KBM-7 (cell line): ENCODE results near the gene NALCN.
"Not testable (repeated sequence)": the region's sequence is repeated elsewhere in the genome, so short reads cannot be mapped to it uniquely, and the experiment has no call there.

Experiments
- DNase-seq: peaks from one replicate; pipeline ENCODE4 v3.0.0-alpha.2; 2015
- in situ Hi-C: fragments of 300-500 bp; cut with MboI; formaldehyde crosslinking; loops from 2 replicates; pipeline ENCODE4 v1.14.3; 2020; ENCODE audit warnings: low sequenced_read_pairs, low pct_unique_long_range_greater_than_20kb, mixed read lengths

The NALCN gene

DNA sequence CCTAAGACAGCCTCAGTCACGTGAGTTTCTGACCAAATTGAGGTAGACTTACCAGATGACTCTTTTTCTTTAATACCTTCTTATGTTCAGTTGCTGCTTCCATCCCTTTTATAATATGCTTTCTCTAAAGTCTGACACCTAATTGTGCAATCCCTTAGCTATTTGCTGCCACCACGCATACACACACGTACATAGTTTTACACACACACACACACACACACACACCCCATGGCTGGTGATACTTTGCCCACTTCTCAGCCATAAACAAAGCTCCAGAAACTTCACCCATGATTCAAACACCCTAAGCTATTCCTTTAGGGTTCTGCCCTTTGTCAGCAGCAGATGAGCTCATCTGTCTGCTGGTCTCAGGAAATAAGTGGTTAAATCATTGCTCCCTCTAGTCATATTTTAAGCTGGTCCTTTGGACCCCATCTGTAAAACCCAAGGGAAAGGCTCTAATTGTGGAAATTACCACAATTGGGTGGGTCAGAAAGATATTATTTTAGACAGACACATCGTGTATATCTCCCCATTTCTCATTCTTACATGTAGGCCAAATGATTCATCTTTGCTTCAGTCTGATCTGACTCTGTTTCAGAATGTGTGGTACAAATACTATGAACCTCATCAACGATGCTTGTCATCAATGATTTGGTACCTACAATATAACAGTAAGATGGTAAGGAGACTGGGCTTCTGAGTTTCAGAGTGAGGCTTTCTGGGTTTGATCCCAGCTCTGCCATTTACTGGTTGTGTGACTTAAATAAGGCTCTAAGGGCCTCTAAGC is 69.2 kb downstream of the NALCN start:
- in situ Hi-C loops: no loop called here
- no peak for DNase-seq

DNA sequence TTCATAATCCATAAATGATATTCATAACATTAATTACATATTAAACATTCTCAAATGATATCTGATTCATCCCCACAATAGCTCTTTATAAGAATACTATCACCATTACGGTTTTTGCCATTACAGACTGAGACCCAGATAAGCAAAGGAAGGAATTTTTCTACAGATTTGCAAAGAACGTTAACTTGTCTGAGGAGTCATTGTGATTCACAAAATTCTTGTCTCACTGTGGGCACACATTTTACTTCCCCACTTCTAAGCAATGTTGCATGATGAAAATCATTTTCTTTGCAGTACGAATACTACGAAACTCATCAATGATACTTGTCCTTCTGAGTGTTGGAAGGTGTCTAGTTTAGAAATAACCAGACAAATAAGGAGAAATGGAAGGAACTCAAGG is 70.1 kb downstream of the NALCN start:
- no peak for DNase-seq
- in situ Hi-C loops: no loop called here

DNA sequence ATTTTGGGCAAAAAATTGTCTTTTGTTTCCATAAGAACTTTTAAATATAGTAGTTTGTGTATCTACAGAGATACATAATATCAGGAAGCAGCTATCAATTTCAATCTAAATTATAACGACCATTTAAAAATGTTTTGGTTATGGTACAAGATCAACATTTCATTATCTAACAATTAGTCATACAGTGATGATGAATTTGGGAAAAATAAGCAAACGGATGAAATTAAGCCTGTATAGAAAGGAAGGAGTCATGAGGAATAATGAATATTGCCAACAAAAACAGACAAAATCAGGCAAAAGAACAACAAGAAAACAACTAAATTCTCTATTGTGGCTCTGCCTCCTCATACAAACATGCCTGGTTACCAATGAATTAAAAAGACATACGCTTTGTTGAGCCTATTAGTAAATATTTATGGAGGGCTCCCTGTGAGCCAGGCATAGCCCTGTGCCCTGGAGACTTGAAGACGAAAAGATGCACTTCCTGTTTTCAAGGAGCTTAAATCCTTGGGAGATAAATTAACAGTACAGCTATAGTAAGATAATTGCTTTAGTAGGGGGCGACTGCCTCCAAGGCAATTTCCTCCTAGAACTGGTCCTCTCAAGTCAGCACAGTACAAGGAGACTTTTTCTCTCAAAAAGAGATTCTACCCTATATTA is 73.0 kb downstream of the NALCN start:
- in situ Hi-C loops: no loop called here

DNA sequence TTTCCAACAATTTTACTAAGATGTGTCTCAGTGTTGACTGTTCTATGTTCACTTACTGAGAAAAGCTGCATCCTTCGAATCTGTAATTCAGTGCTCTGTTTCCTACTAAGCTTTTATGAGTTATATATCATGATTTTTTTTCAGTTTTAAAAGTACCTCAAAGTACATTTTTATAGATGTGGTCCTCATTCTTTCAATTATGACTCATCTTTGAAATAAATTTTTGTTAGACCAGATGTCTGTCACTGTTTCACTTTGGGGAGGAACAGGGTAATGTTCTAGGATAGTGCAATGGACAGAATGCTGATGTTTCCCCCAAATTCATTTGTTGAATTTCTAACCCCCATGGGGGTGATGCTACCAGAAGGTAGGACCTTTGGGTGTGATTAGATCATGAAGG is 74.8 kb downstream of the NALCN start:
- DNase-seq: no peak
- in situ Hi-C loops: no loop called here

More for the DNA sequence above, 73.0 kb downstream of the NALCN start:
- DNase-seq: no peak

DNA sequence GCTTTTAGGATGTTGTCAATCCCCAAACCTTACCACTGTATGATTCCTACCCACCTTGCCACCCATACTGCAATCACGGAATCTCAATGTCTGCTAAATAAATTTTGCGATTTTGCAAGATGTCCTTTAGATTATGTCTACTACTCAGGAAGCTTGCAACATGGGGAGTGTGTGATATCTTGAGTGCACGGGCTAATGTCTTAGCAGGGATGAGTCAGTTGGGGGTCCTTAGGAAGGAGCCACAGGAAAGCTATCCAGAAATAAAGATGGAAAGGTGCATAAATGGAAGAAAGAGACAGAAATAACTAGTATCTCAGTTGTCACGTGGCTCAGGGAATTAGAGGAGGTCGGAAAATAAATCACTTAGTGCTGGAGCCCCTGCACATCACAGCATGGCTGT is 77.1 kb downstream of the NALCN start:
- DNase-seq: no peak
- in situ Hi-C loops: no loop called here

DNA sequence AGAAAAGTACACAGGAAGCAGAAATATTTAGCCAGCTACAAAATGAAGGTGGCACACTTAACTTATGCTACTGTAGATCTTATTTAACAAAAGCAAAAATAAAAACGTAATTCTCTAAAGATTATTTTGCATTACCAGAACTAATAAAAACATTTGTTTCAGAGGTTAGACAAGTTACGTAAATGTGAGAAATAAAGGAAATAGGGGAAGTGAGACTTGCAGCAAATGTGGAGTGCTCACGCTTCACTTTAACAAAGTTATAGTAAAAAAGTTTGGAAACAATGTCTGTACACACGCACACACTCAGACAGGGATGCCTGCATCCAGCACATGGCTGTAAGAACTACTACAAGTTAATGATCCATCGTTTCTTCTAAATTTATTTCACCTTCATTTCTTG is 83.7 kb downstream of the NALCN start:
- no peak for DNase-seq
- in situ Hi-C loops: no loop called here

DNA sequence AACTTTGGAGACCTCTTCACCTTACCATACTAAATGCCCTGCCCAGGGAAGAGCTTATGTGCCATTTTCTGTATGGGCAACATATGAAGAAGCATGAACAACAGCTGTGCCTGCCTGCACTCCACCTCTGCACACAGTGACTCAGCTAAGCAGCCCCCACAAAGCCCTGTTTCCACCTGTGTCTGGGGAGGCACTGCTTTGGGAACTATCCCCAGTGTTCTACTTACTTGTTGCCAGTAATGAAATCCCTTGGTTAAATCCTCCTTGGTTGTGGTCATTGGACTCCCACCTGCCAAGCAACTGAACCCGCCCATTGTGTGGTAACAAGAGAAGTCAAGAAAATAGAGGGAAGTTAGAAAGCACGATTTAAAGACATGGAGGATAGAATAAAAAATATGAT is 84.6 kb downstream of the NALCN start:
- no peak for DNase-seq
- in situ Hi-C loops: no loop called here

DNA sequence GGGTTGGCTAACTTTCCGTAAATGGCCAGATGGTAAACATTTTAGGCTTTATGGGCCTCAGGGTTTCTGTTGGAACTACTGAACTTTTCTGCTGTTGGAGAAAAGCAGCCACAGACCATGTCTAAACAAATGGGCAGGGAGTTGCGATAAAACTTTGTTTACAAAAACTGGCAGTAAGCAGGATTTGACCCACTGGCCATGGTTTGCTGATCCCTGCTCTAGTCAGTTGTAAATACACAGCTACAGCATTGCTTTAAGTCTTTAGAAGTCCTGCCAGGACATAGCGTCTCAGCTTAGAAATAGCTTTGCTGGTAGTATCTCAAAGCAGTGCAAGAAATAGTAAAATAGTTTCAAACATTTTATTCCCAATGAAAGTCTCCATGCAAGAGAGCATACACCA is 88.4 kb downstream of the NALCN start:
- in situ Hi-C loops: no loop called here
- DNase-seq: no peak

DNA sequence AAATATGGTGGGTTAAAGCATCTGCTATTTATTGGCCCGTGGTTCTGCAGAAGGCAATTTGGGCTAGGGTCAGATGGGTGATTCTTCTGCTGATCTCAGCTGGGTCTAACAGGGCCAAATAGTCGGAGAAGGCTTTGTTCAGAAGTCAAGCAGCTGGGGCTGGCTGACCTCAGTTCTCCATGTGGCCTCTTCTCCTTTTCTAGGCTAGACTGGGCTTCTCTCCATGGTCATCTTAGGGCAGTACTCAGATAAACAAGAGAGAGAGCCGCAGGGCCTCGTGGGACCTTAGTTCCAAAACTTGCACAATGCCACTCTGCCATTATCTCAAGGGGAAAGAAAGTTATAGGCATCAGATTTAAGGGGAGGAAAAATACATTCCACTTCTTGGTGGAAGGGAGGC is 89.6 kb downstream of the NALCN start:
- no peak for DNase-seq
- in situ Hi-C loops: no loop called here

DNA sequence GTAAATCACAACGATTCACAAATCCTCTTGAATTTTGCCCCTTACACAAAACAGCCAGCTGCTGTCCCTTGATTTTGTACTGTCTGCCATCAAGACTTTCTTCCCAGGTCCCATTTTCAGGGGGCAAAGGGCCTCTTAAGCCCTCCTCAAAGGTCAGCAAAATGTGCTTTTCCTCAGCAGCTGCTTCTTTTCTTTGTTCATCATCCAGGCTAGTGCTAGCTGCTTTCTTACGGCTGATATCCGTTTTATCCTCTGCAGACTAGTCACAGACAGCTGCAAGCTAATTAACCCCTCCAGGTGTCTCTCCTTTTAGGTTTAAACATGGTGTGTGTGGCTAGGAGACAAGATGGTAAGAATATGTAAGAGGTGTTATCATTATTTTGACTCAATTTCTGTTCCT is 90.9 kb downstream of the NALCN start:
- no peak for DNase-seq
- in situ Hi-C loops: no loop called here

DNA sequence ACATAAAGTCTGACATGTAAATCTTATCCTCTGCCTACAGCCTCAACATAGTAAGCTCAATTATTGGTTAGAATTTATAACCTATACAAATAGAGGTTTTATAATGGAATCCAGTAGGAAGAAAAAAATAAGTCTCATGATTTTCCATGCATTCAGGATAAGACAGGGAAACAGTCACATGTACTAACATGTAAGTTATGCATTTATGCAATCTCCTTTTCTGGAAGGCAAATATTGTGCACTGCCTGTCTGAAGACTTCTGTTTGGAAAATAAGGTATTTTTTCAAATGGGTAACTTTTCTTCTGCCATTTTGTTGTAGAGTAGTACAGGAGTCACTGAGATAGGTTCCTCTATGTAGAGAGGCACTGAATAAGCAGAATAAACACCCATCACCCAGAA is 92.7 kb downstream of the NALCN start:
- in situ Hi-C loops: no loop called here
- no peak for DNase-seq

DNA sequence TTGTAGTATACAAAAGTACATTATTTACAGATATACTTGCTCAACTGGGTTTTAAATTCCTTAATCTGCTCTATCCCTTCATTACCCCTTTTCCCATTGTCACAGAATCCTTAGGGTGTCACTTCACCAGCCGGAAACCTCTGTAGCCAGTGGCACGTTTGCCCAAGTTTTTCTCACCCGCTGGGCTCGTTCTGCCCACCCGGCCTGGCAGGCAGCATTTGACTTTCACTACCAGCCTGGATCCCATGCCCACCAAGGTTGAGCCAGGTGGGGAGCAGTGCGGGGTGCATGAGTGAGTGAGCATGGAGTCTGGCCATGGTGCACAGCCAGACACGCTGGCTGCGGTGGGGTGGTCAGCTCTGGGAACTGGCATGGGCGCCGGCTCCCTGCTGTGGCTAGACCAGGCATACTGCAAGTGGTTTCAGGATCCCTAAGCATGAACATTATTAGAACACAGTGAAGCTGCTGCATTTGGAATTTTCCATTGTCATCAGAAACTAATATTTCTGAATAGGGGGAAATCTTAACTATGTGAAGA is 98.3 kb downstream of the NALCN start:
- no peak for DNase-seq
- in situ Hi-C loops: no loop called here

DNA sequence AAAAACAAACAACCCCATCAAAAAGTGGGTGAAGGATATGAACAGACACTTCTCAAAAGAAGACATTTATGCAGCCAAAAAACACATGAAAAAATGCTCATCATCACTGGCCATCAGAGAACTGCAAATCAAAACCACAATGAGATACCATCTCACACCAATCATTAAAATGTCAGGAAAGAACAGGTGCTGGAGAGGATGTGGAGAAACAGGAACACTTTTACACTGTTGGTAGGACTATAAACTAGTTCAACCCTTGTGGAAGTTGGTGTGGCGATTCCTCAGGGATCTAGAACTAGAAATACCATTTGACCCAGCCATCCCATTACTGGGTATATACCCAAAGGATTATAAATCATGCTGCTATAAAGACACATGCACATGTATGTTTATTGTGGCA is 102.8 kb downstream of the NALCN start:
- in situ Hi-C loops, DNase-seq: not testable (repeated sequence)

DNA sequence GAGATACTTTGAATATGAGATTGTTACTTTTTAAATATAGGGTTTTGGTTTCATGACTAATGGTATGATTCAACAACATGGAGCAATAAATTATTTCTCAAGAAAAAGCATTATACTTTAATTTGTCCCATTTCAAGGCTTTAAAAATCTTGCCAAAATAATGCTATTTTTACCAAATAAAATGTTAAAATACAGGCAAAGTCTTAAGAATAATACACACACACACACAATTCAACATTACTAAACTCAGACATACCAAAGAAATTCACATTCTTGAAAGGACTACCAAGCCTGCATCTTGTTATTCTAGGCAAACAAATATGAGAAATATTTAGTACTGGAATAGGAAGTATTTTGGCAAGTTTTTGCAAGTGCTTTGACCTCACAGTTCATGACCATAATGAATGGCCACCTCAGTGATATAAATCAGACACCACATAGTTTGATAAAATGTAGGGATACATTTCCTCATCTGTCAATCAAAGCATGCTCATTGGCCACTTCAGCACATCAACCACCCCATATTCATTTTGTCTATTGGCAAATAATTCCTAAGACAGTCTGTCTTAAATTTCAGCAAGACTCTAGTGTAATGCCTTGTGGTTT is 107.2 kb downstream of the NALCN start:
- in situ Hi-C loops: no loop called here
- DNase-seq: no peak

DNA sequence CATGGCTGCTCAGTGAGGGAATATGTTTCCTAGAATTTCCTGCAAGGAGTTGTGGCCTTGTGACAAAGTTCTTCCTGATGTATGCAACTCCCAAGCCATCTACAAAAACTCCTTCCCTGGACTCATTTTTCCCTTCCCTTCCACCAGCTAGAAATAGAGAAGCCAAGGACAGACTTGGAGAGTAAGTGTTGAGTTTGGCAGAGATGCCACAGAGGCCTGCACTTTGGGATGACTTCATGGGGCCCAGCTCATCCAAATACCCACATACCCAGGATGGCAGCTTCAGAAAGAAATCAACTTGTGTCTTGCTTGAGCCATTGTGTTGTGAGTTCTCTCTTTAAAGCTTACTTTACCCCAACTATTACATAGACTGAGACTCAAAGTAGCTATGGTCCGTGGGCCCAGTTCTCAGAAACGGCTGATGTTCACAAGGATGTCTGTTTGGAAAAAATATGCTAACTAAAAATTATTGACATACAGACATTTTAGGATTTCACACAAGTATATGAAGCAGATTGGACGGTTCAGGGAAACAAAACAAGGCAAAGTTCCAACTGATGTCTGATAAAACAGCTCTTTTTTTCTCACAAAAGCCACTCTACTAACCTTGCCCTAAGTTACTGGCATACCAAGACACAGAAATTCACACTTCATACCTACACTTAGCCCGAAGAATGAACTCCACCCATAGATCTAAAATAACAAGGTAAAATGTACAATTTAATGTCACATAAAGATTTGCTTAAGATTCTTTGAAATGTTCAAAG is 107.9 kb downstream of the NALCN start:
- in situ Hi-C loops: no loop called here

DNA sequence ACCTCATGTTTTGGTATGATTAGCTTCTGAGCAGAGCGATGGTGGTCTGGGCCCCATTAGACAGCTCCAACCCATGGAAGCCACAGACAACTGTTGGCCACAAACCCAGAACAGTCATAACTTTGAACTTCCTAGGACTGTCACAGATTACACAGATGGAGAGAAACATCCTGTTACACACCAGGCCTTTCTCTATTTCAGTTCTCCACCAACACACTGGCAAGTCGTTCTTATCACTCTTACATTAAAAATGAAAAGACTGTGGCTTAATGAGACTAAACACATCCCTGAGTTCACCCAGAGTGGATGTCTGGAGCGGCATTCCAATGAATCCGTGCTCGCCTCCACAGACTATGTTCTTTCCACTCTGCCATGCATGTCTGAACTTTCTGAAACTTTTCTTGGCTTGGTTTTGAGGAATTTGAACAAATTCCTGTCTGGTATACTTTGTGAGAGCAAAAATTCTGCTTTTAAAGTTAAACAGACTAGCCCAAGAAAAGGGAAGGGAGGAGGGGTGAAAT is 109.1 kb downstream of the NALCN start:
- DNase-seq: no peak
- in situ Hi-C loops: no loop called here

More for the DNA sequence above, 107.9 kb downstream of the NALCN start:
- no peak for DNase-seq

DNA sequence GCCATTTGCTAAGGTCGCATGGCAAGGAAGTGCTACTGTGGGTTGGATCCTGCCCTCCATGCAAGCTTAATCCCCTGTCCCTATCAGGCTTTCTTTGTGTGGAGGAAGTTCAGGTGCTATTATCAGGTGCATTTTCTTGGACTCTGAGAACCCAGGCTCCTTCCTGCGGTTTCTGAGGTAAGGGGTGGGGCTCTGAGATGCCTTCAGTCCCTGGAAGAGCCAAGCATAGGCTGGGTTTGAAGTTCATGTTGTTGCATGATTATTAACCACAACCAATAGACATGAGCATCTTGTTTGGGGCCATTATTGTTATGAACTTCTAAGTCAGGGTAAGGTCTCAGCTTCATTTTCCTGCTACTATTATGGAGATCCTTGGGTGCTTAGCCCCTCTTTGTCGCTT is 109.5 kb downstream of the NALCN start:
- in situ Hi-C loops: no loop called here
- no peak for DNase-seq

DNA sequence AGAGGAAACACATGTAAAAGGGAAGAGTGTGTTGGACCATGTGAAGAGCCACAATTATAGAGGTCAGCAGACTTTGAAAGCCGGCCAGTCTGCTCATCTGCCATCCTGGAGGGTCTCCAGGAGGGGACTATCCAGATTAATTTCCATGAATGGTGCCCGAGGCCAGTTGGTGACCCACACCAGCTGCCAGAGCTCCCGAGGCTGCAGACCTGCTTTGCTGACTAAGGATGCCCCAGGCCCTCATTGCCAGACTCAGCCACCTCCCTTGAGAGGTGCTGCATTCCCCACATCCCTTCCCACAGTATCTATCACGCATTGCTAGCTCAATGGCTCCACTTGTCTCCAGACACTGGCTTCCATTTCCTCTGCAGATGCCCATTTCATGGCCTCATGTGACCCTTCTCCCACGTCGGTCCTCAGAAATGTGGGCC is 110.3 kb downstream of the NALCN start:
- no peak for DNase-seq
- in situ Hi-C loops: no loop called here

DNA sequence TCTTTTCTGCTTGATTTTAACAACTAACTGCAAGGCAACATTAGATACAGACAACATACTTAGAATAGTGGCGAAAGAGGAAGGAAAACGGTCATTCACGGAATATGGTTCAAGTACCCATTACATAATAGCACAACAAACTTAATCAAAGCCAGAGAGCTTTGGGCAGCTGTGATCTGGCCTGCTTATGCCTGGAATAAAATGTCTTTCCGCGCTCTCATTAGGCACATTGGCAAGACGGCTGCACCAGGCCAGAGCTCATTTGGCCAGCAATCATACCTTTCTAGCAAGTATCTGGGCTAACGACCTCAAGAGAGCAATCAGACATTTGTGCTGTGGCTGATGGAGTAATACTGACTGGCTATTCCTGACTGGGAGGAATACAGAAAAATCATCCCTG is 112.8 kb downstream of the NALCN start:
- no peak for DNase-seq
- in situ Hi-C loops: no loop called here
